Neuronal stem cell (in vitro differentiated cells): ENCODE data around the gene DCLK1.

Experiments
- DNase-seq: peaks from one replicate; pipeline ENCODE4 v3.0.0-alpha.2; 2013; ENCODE audit warnings: low spot score
- H2AFZ ChIP-seq: one replicate; pipeline ENCODE4 v1.6.1; 2013; ENCODE audit warnings: mild to moderate bottlenecking, low read length, inconsistent platforms
- H2AK5ac ChIP-seq: 2 replicates; pipeline ENCODE4 v1.6.1; 2013; ENCODE audit warnings: low read depth, mild to moderate bottlenecking, inconsistent platforms, low read length, moderate library complexity, mixed read lengths
- H2BK120ac ChIP-seq: 2 replicates; pipeline ENCODE4 v1.6.1; 2013; ENCODE audit warnings: low read depth, mild to moderate bottlenecking, inconsistent platforms, low read length, moderate library complexity, mixed read lengths
- H2BK12ac ChIP-seq: one replicate; pipeline ENCODE4 v1.6.1; 2013; ENCODE audit warnings: low read length, inconsistent platforms
- H2BK15ac ChIP-seq: 2 replicates; pipeline ENCODE4 v1.6.1; 2013; ENCODE audit warnings: mild to moderate bottlenecking, low read length, inconsistent platforms, mixed read lengths
- H2BK5ac ChIP-seq: one replicate; pipeline ENCODE4 v1.6.1; 2013; ENCODE audit warnings: inconsistent platforms, mild to moderate bottlenecking, low read length, moderate library complexity
- H3K14ac ChIP-seq: one replicate; pipeline ENCODE4 v1.6.1; 2013; ENCODE audit warnings: low read length, inconsistent platforms
- H3K18ac ChIP-seq: 2 replicates; pipeline ENCODE4 v1.6.1; 2013; ENCODE audit warnings: low read length, inconsistent platforms
- H3K23ac ChIP-seq: 2 replicates; pipeline ENCODE4 v1.6.1; 2013; ENCODE audit warnings: low read depth, mild to moderate bottlenecking, mixed read lengths, low read length, inconsistent platforms; ENCODE audit not compliant: poor library complexity
- H3K27ac ChIP-seq: replicated peaks from 3 replicates; pipeline ENCODE4 v1.5.1; 2013; ENCODE audit warnings: low read length, inconsistent platforms
- H3K27me3 ChIP-seq, 3 experiments: 2 replicates each; pipeline ENCODE4 v1.6.1; 2013; ENCODE audit warnings: low read length in 3 of 3, mild to moderate bottlenecking in 2 of 3, inconsistent platforms in 1 of 3, low read depth in 1 of 3, mixed read lengths in 1 of 3, moderate library complexity in 1 of 3; ENCODE audit not compliant: control insufficient read depth in 3 of 3, insufficient read depth in 3 of 3
- H3K36me3 ChIP-seq, 2 donors: replicated peaks in 1 of 2; 2 replicates each; pipeline ENCODE4 v1.6.1; 2013; ENCODE audit warnings: low read length in 2 of 2; ENCODE audit not compliant: control insufficient read depth in 2 of 2, insufficient read depth in 2 of 2
- H3K4ac ChIP-seq: 2 replicates; pipeline ENCODE4 v1.6.1; 2013; ENCODE audit warnings: inconsistent platforms, mild to moderate bottlenecking, low read length, moderate library complexity
- H3K4me1 ChIP-seq, 2 donors: 1 replicate in 1 of 2; 2 replicates in 1 of 2; pipeline ENCODE4 v1.6.1; 2013; ENCODE audit warnings: low read length in 2 of 2, low read depth in 1 of 2; ENCODE audit not compliant: control insufficient read depth in 2 of 2, insufficient read depth in 1 of 2
- H3K4me2 ChIP-seq: one replicate; pipeline ENCODE4 v1.6.1; 2013; ENCODE audit warnings: mild to moderate bottlenecking, low read length, inconsistent platforms; ENCODE audit not compliant: insufficient read depth, poor library complexity, severe bottlenecking
- H3K4me3 ChIP-seq, 2 donors: 2 replicates each; pipeline ENCODE4 v1.5.1; 2013; ENCODE audit warnings: low read length in 2 of 2, mild to moderate bottlenecking in 2 of 2, inconsistent platforms in 1 of 2, moderate library complexity in 1 of 2
- H3K79me1 ChIP-seq: one replicate; pipeline ENCODE4 v1.6.1; 2013; ENCODE audit warnings: low read depth, mild to moderate bottlenecking, inconsistent platforms, low read length, moderate library complexity
- H3K9ac ChIP-seq: one replicate; pipeline ENCODE4 v1.6.1; 2013; ENCODE audit warnings: mild to moderate bottlenecking, low read depth, low read length, inconsistent platforms; ENCODE audit not compliant: poor library complexity
- H3K9me3 ChIP-seq, 2 donors: replicated peaks in 1 of 2; 2 replicates each; pipeline versions ENCODE3 to v1.6.1; 2013; ENCODE audit warnings: low read length in 2 of 2, mild to moderate bottlenecking in 2 of 2, inconsistent platforms in 1 of 2, low read depth in 1 of 2, mixed read lengths in 1 of 2, moderate library complexity in 1 of 2; ENCODE audit not compliant: control insufficient read depth in 2 of 2, insufficient read depth in 1 of 2
- H4K8ac ChIP-seq: one replicate; pipeline ENCODE4 v1.6.1; 2013; ENCODE audit warnings: low read depth, mild to moderate bottlenecking, inconsistent platforms, low read length, moderate library complexity
- H4K91ac ChIP-seq: one replicate; pipeline ENCODE4 v1.6.1; 2013; ENCODE audit warnings: low read length, low read depth, mild to moderate bottlenecking, inconsistent platforms; ENCODE audit not compliant: poor library complexity
- WGBS, 2 donors: extraction: QIAGEN DNeasy Blood & Tissue Kit; methylation state at CpG; one replicate each; pipeline ENCODE4 v1.1.7; 2013; ENCODE audit warnings: missing lambda C conversion rate in 2 of 2, mixed read lengths in 1 of 2; ENCODE audit not compliant: insufficient read length in 2 of 2, insufficient replicate concordance in 1 of 2; ENCODE audit errors: extremely low coverage in 2 of 2; 5-methylcytosine and 5-hydroxymethylcytosine counted together

The DCLK1 gene

DNA sequence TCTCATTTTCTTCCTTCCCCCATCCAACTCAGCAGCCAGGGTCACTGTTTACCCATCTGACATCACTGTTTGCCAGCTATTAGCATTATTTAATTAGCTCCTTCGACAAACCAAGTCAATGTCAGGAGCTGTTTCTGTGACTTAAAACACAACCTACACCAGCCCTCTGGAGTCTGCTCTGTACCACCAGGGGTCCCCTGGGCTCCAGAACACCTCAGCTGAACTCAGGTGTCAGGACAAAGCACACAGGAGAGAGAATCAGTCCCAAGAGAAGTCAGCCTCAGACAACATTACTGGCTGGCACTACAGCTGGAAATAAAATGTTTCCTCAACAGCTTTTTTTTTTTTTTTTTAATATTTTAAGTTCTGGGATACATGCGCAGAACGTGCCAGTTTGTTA is 45.1 kb downstream of the DCLK1 start:
- H3K27me3 ChIP-seq: no peaks in the 10 kb centered on the region
- H3K79me1 ChIP-seq: no peaks in the 10 kb centered on the region
- no peak overlapping the region for H3K9ac ChIP-seq
- no peaks in the 10 kb centered on the region for H3K9me3 ChIP-seq
- H3K18ac ChIP-seq: no peak overlapping the region
- H2BK120ac ChIP-seq: no peak overlapping the region
- no peak overlapping the region for H2BK5ac ChIP-seq
- no peak for DNase-seq
- H2BK15ac ChIP-seq: no peak overlapping the region
- H4K91ac ChIP-seq: no peak overlapping the region
- H2BK12ac ChIP-seq: no peak overlapping the region
- H3K23ac ChIP-seq: no peak overlapping the region
- no peak overlapping the region for H4K8ac ChIP-seq
- no peak overlapping the region for H3K4ac ChIP-seq
- H3K14ac ChIP-seq: no peak overlapping the region
- no peak overlapping the region for H3K27ac ChIP-seq
- no peak overlapping the region for H2AK5ac ChIP-seq
- no CpG with 5 or more reads among the region's 3 CpGs for WGBS, 2 donors
- no peak overlapping the region for H3K4me2 ChIP-seq
- no peak overlapping the region for H3K4me3 ChIP-seq
- no peak overlapping the region for H2AFZ ChIP-seq
- peaks cover 0 to 2% of the 10 kb centered on the region in 2 donors for H3K4me1 ChIP-seq
- H3K36me3 ChIP-seq: no peaks in the 10 kb centered on the region

DNA sequence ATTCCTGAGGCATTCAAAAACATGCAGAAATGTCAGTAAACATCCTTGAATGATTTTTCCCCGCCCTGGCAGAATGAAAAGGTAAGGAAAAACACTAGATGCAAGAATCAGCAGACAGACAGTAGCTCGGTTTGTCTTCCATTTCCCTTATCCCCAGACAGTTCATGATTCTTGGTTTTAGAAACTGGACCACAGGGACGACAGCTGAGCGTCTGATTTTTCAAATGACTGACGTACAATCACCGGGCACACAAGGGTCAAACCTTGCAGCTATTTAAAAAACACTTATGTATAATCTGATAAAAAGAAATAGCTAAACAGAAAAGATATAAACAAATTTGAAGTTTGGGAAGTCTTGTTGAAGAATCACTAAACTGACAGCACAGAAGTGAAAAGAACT is 47.1 kb downstream of the DCLK1 start:
- H3K27me3 ChIP-seq: no peaks in the 10 kb centered on the region
- H3K4me3 ChIP-seq: no peak overlapping the region
- H3K23ac ChIP-seq: no peak overlapping the region
- H4K8ac ChIP-seq: no peak overlapping the region
- no peak overlapping the region for H2AK5ac ChIP-seq
- no CpG with 5 or more reads among the region's 6 CpGs for WGBS, 2 donors
- H3K4me1 ChIP-seq: peaks cover 0 to 2% of the 10 kb centered on the region in 2 donors
- no peak overlapping the region for H3K27ac ChIP-seq
- H2BK5ac ChIP-seq: no peak overlapping the region
- DNase-seq: no peak
- no peak overlapping the region for H3K18ac ChIP-seq
- no peak overlapping the region for H2BK12ac ChIP-seq
- H2AFZ ChIP-seq: no peak overlapping the region
- no peaks in the 10 kb centered on the region for H3K36me3 ChIP-seq
- no peak overlapping the region for H3K9ac ChIP-seq
- no peak overlapping the region for H3K14ac ChIP-seq
- H4K91ac ChIP-seq: no peak overlapping the region
- no peaks in the 10 kb centered on the region for H3K9me3 ChIP-seq
- H3K4me2 ChIP-seq: no peak overlapping the region
- no peak overlapping the region for H3K4ac ChIP-seq
- H3K79me1 ChIP-seq: no peaks in the 10 kb centered on the region
- H2BK120ac ChIP-seq: no peak overlapping the region
- H2BK15ac ChIP-seq: no peak overlapping the region

DNA sequence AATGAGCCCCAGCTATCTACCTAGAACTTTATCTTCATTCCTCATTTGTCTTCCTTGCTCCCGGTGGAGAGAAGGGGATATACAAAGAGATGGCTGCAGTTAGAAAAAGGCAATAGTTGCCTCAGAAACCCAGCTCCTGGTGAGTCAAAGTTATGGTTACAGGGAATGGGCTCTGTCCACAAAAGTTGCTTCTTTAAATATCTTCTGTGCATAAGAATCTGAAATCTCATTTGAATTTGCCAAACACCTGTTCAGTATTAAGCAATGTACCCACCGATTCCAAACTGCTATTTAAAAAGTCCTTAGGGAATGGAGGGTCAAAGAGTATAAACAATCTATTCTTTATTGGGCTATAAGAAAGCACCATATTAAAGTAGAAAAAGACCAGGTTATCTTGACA is 48.4 kb downstream of the DCLK1 start:
- Histone ChIP-seq H3K14ac (no peak overlapping the region), H2AK5ac (no peak overlapping the region), H3K4ac (no peak overlapping the region), H2BK120ac (no peak overlapping the region), H2BK12ac (no peak overlapping the region), H2AFZ (no peak overlapping the region), H3K27me3 (no peaks in the 10 kb centered on the region), H3K23ac (no peak overlapping the region), H3K4me1 (peaks cover 0 to 2% of the 10 kb centered on the region in 2 donors), H3K18ac (no peak overlapping the region), H3K9ac (no peak overlapping the region), H3K4me2 (no peak overlapping the region), H3K4me3 (no peak overlapping the region), H4K8ac (no peak overlapping the region), H4K91ac (no peak overlapping the region), H2BK15ac (no peak overlapping the region), H3K9me3 (no peaks in the 10 kb centered on the region), H3K36me3 (no peaks in the 10 kb centered on the region), H3K27ac (no peak overlapping the region), H2BK5ac (no peak overlapping the region), H3K79me1 (no peaks in the 10 kb centered on the region)
- WGBS, 2 donors: no CpG with 5 or more reads among the region's 2 CpGs
- no peak for DNase-seq

DNA sequence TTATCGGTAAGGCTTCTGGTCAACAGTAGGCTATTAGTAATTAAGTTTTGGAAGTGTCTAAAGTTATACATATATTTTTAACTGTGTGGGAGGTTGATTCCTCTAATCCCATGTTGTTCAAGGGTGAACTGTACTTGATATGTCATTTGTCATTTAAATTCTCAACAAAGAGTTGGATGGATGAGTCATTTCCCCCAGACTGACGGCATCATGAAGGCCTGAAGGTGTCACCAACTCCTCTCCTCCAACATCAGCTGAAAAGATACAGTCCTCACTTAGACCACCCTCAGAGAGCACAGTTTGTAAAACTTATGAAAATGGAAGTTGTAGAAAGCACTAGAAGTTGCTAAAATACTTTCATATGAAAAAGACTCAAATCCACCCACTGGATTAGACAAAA is 48.8 kb downstream of the DCLK1 start:
- Histone ChIP-seq H3K4me2 (no peak overlapping the region), H3K18ac (no peak overlapping the region), H3K4ac (no peak overlapping the region), H4K8ac (no peak overlapping the region), H3K14ac (no peak overlapping the region), H3K36me3 (no peaks in the 10 kb centered on the region), H4K91ac (no peak overlapping the region), H2AK5ac (no peak overlapping the region), H2BK5ac (no peak overlapping the region), H2BK12ac (no peak overlapping the region), H3K27me3 (no peaks in the 10 kb centered on the region), H3K9ac (no peak overlapping the region), H3K4me1 (peaks cover 0 to 2% of the 10 kb centered on the region in 2 donors), H2BK15ac (no peak overlapping the region), H3K27ac (no peak overlapping the region), H3K79me1 (no peaks in the 10 kb centered on the region), H3K9me3 (no peaks in the 10 kb centered on the region), H2AFZ (no peak overlapping the region), H2BK120ac (no peak overlapping the region), H3K23ac (no peak overlapping the region), H3K4me3 (no peak overlapping the region)
- no CpG with 5 or more reads among the region's 2 CpGs for WGBS, 2 donors
- DNase-seq: no peak
